Non-pigmented ciliary epithelial cell (primary cell): Measurements from ENCODE around the gene CPT1C.

Source experiments
- DNase-seq: peaks from one replicate; pipeline ENCODE4 v3.0.0-alpha.2; 2010; ENCODE audit warnings: low read depth

Gene CPT1C

DNA sequence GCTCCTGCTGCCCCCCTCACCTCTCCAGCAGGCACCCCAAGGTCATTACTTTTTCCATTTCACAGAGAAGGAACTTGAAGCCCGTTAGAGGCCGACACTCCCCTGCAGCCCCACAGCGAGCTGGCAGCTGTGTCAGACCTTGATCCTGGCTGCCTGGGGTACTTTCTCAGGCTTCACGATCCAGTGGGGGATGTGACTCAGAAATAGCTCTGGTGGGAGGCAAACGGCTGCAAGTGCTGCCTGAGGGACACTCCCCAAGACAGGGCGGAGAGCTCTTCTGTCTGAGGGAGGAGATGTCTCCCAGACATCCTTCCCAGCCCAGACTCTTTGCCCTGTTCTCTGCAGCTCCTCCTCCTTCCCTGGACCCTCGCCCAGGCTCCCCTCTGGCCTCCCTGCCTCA is 67.4 kb downstream of the CPT1C start:
- DNase-seq: no peak

DNA sequence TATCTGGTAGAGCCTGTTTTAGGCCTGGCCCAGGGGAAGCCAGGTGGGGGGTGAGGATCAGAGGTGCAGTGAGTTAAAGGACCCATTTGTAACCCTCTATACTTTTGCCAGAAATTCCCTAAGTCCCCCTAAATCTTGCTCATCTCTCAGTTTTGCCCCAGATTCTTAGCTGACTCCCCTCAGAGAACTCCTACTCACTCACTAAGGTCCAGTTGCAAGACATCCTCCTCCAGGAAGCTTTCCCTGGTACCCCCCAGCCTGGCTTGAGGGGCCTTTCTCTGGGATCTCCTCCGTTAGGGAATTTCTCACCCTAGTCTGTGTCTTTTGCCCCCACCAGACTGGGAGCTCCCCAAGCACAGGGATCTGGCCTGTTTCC is 70.3 kb downstream of the CPT1C start:
- no peak for DNase-seq

DNA sequence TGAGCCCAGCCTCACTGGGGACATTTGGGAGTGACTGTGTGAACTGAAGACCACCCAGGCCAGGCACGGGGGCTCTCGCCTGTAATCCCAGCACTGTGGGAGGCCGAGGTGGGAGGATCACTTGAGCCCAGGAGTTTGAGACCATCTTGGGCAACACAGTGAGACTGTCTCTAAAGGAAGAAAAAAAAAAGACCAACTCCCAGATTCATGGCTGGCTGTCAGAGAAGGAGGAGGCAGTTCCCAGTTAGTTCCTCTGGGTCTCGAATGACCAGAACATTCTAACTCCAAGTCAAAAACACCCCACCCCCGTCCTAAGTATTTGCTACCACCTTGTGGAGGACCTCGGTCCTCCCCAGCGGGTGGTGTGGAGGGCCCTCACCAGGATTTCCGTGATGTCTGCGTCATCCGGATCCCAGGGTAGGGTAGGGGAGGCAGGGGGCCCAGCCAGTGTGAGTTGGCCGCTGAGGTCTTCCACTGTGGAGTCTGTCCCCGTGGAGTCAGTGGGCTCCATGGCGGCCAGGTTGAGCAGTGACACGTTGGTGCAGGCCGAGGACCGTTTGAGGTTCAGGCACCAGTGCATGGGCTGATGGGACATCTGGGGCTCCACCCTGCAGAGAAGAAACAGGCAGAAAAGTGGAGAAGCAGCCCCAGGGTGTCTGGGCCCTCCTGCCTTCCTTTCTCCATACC is 70.9 kb downstream of the CPT1C start:
- no peak for DNase-seq

DNA sequence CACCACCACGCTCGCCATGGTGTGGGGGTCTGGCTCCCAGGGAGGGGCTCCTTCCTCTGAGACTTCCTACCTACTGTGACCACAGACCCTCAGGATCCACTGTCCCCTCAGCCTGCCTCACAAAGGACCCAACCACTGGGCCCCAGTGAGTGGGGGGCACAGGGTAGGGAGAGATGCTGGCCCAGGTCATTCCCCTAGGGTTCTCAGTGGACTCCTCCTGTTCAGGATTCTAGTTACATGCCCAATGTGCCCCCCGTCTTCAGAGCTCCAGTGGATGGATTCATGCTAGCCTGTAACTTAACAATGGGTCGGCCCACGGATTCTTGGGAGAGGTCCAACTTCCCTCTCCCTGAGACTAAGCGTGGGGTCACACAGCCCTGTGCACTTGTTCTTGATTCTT is 72.3 kb downstream of the CPT1C start, which contains the start of gene TSKS:
TSKS (minus strand) TSS at position 77 of the 400 bp plus-strand sequence; CDS start at position 18, 59 bp downstream.
- no peak for DNase-seq
